OCI-M2 (cell line): ENCODE measurements around the gene NCLN.

Source experiments
- DNase-seq: peaks from one replicate; lab custom pipeline; 2025; ENCODE audit not compliant: unreplicated experiment; lab: John Stamatoyannopoulos, UW

The NCLN gene, protein sequence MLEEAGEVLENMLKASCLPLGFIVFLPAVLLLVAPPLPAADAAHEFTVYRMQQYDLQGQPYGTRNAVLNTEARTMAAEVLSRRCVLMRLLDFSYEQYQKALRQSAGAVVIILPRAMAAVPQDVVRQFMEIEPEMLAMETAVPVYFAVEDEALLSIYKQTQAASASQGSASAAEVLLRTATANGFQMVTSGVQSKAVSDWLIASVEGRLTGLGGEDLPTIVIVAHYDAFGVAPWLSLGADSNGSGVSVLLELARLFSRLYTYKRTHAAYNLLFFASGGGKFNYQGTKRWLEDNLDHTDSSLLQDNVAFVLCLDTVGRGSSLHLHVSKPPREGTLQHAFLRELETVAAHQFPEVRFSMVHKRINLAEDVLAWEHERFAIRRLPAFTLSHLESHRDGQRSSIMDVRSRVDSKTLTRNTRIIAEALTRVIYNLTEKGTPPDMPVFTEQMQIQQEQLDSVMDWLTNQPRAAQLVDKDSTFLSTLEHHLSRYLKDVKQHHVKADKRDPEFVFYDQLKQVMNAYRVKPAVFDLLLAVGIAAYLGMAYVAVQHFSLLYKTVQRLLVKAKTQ

DNA sequence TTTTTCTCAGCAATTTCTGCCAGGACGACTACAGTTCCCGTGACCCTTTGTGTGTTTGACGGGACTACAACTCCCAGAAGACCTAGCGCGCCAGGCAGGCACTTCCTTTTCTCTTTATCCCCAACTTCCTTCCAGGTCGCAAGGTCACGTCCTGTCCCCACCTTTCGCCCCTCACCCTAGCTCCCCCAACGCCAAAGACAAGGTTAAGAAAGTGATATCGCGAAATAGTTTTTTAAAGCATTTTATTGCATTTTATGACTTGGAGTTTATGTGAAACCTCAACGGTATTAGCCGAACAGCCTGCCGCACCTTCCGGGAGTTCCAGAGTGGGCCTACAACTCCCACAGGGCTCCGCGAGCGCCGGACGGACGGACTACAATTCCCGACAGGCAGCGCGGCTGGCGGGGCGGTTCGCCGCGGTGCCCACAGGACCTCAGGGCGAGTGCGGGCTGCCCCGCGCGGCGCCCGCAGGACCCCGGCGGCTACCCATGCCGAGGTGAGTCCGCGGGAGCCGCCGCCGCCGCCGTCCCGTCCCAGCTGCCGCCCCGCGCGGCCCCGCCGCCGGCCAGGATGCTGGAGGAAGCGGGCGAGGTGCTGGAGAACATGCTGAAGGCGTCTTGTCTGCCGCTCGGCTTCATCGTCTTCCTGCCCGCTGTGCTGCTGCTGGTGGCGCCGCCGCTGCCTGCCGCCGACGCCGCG lies at the start of gene NCLN:
Gene NCLN, plus strand, starts transcription at position 470 of the 699 bp plus-strand sequence. Its CDS starts 101 bp downstream, at position 571.
- DNase-seq: peak; percentile 52

DNA sequence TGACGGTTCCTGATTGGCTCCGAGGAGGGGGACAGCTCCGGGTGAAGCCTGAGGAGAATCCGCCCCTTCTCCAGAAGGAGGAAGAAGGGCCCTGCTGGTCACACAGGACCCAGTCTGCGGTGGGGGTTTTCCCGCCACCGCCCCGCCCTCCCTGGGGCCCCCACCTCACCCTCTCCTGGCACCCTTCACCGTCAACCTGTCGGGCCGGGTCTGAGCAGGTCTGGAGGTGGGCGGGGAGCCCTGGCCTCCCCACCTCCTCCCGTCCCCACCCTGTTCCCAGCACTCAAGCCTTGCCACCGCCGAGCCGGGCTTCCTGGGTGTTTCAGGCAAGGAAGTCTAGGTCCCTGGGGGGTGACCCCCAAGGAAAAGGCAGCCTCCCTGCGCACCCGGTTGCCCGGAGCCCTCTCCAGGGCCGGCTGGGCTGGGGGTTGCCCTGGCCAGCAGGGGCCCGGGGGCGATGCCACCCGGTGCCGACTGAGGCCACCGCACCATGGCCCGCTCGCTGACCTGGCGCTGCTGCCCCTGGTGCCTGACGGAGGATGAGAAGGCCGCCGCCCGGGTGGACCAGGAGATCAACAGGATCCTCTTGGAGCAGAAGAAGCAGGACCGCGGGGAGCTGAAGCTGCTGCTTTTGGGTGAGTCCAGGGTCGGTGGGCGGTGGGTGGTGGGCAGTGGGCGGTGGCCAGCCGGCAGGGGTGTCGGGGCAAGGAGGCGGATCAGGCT lies 49.6 kb upstream of the NCLN start, which contains the start of gene GNA15:
Gene GNA15, plus strand, starts transcription at position 73 of the 723 bp plus-strand sequence. Its CDS starts 418 bp downstream, at position 491.
- no peak for DNase-seq

DNA sequence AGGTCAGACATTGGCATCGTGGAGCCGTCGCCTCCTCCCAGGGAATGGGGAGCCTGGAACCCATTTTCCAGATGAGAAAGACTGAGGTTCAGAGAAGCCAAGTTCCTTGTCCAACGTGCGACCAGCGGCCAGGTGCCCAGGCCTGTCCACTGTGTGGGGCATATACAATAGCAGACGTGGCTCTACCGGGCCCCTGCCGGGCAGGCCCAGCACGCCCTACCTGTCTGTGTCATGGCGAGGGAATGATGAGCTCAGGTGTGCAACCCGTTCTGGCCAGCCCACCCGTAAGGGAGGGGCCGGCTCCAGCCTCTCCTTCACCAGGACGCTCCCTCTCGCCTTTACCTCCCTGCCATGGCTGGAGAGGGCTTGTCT lies 49.1 kb upstream of the NCLN start:
- no peak for DNase-seq

DNA sequence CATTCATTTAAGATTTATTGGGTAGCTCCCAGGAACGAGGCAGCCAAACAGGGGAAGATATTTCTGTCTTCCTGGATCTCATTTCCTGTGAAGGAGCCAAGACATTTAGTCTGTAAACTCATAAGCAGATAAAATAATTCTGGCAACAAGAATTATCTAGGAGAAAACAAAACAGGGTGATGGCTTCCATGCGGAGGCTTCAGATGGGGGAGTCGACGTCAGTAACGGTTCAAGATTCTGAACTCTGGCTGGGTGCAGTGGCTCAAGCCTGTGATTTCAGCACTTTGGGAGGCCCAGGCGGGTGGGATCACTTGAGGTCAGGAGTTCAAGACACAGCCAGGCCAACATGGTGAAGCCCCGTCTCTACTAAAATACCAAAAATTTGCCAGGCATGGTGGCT lies 48.6 kb upstream of the NCLN start:
- DNase-seq: no peak

DNA sequence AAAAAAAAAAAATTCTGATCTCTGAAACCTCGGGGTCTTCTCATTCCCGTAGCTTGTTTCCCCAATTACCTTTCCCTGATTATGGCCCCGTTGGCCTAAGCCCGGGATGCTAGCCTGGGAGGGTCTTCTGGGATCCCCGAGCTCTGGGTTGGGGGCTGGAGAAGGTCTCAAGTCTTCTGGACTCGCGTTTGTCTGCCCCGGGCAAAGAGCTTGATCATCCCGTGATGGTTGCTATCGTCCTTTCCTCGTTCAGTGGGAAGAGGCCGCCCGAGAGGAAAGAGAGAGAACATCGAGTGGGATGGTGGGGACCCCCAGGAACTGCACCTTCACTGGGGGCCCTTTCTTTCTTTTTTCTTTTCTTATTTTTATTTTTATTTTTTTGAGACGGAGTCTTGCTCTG lies 47.5 kb upstream of the NCLN start:
- DNase-seq: no peak

DNA sequence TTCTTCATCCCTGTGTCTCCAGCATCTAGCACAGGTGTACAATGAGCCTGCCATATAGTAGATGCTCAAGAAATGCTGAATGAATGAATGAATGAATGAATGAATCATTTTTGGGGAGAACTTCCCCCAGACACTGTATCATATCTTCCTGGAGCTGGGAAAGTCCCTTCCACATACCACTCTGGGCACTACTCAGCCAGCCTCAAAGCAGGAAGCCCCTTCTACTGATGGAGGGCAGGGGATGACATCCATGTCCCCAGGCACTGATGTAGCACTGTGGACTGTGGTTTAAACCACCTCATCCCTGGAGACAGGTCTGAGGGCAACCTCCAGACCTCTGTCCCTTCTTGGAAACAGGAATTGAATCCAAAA lies 45.1 kb upstream of the NCLN start:
- no peak for DNase-seq

DNA sequence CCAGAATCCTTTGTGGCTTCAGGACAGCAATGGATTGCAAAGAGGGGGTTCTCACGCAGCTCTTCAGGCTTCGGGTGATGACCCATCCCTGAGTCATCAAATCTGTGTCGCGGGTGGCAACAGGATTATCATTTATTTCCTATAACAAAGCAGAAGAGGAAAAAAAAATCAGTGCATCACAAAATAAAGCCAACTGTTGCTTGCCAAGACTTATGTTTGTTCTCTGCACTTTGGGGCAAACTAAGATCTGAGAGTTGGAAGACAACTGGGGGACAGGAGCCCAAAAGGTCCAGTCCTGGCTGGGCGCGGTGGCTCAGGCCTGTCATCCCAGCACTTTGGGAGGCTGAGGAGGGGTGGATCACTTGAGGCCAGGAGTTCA lies 43.4 kb upstream of the NCLN start:
- DNase-seq: no peak

DNA sequence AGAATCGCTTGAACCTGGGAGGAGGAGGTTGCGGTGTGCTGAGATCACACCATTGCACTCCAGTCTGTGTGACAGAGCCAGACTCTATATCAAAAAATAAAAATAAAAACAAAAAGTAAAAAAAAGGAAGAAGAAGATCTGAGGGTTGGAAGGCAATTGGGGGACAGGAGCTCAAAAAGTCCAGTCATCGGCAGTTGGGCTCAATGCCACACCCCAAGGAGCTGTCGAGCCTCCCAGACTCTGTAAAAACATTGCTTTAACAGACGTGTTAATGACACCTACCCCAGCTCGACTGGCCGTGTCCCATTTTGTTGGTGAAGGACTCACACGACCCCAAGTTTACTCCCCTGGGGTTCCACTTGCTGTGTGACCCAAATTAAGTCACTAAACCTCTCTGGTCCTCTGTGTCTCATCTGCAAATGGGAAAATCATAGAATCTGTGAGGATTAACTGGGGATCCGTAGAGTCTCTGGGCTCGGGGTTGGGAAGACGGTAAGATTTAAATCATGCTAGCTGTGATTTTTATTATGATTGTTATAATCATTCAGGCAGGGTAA lies 42.9 kb upstream of the NCLN start:
- no peak for DNase-seq

DNA sequence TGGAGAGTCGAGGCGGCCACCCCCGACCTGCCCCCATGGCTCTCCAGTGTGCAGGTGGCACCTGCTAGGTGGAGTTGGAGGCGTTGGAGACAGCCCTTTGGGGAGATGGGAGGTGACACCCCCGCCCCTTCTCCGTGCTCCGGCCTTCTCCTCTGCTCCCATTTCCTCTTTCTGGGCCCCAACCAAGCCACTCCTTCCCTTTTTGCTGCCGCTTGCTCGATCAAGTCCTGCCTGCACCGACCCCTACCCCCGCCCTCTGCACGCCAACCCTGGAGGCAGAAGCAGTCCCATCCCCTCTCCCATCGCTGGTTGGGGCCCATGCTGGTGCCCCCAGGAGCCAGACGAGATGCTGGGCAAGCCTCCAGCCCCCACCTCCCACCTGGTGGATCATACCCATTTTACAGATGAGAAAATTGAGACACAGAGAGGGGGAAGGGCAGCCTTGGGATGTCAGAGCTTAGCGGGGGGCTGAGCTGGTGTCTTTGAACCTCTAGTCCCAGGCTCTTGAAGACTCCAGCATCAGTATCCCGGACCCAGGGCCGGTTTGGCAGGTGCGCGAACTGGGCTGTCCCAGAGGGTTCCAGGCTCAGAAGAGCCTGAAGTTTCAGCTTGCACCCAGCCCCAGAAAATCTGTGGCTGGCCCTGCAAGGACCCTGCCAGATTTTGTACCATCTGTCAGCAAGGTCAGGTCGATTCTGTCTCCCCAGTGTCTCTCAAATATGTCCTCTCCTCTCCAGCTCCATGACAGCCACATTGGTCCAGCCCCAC lies 39.6 kb upstream of the NCLN start:
- no peak for DNase-seq

DNA sequence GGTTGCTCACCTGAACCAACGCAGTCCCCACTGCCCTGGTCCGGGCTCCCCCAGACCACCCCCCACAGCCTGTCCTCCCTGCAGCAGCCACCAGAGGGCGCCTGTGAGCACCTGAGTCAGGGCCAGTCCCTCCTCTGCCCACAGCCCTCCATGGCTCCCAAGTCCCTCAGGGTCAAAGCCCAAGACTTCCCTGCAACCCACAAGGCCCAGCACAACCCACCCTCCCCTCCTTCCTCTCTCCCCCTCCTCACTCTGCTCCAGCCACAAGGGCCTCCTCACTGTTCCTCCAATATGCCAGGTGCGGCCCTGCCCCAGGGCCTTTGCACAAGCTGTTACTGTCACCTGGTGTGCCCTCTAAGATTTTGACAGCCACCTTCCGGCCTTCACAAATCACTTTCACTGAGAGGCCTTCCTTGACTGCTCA lies 39.0 kb upstream of the NCLN start:
- DNase-seq: no peak

DNA sequence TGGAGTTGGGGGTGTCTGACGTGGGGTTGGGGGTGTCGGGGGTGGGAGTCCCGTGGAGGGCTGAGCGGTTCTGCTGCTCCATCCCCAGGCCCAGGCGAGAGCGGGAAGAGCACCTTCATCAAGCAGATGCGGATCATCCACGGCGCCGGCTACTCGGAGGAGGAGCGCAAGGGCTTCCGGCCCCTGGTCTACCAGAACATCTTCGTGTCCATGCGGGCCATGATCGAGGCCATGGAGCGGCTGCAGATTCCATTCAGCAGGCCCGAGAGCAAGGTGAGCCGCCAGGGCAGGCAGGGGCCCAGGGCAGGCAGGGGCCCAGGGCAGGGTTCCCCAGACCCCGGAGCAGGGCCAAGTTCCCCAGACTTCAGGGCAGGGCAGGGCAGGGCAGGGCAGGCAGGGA lies 37.2 kb upstream of the NCLN start:
- DNase-seq: no peak

DNA sequence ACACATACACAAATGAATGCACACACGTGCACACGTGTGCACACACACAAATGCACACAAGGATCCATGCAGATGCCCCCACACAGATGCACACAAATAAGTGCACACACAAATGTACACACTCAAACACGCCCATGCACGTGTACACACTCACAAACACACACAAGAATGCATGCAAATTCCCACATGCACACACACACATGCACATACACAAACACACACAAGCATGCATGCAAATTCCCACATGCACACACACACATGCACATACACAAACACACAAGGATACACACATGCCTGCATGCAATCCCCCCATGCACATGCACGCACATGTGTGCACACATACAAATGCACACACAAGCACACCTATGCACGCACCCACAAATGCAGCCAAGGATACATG lies 36.6 kb upstream of the NCLN start:
- no peak for DNase-seq

DNA sequence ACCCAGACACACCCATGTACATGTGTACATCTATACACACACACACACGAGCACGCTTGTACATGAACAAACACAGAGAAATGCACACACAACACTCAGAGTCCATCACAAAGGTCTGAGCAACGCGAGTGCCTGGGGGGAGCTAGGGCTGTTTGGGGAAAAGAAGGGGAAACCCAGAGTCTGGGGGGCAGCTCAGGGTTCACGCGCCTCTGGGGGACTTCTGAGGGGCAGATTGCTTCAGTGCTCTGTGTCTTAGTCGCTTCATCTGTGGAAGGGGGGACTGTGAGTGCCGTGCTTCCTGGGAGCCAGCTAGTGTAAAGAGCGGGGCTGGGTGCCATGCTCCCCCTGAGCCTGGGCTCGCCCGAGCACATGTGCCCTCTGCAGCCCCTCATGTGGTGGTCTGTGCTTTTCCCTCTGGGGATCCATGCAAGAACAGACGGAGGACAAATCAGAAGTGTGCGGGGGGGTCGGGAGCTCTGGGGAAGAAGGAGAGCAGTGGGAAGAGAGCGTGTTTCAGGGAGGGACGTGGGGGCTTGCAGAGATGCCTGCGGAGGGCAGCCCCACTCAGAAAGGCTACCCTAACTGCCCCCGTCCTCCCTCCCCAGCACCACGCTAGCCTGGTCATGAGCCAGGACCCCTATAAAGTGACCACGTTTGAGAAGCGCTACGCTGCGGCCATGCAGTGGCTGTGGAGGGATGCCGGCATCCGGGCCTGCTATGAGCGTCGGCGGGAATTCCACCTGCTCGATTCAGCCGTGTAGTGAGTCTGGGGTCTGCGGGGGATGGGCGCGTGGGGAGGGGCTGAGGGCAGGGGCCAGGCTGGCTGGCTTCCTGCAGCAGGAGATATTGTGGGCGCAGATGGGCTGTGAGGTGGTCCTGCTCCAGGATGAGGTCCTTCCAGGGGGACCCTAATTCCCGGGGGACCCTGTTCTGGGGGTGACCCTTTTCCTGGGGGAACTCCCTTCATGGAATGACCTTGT lies 35.9 kb upstream of the NCLN start:
- DNase-seq: no peak

DNA sequence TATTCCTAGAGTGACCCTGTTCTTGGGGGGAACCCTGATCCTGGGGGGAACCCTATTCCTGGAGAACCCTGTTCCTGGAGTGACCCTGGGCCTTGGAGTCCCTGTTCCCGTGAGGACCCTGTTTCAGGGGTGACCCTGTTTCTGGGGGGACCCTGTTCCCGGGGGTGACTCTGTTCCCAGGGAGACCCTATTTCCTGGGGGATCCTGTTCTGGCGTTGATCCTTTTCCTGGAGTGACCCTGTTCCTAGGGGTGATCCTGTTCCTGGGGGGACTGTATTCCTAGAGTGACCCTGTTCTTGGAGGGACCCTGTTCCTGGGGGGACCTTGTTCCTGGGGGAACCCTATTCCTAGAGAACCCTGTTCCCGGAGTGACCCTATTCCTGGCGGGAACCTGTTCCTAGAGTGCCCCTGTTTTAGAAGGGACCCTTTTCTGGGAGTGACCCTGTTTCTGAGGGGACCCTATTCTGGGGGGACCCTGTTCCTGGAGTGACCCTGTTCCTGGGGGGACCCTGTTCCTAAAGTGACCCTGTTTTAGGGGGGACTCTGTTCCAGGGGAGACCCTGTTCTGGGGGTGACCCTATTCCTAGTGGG lies 34.9 kb upstream of the NCLN start:
- no peak for DNase-seq

DNA sequence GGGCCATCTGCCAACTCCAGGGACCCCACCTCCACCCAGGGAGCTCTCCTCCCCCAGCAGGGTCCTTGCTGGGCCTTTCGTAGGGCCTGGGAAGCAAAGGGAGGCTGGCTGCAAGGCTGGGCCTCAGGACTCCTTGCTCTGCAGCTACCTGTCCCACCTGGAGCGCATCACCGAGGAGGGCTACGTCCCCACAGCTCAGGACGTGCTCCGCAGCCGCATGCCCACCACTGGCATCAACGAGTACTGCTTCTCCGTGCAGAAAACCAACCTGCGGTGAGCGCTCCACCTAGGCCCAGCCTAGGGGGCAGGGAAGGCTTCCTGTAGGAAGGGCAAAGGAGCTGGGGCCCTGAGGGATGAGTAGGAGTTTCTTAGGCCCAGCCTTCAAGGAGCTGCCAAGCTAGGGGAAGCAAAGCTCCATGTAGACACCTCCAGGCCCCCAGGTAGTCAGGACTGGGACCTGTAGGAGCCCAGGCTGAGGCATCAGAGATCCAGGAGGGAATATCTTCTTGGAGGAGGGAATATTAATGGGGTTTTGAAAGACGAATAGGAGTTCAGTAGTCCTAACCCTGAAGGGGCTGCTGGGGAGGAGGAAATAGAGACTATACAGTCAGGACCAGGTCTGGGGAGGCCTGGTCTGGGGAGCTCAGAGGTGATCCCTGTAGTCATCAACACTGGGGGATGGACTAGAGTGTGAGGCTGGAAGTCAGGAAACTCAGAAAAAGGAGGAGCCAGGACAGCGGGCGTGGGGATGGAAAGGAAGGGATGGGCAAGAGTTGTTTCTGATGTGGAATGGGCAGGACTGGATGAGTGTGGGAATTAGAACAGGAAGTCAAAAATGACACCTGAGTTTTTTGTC lies 33.9 kb upstream of the NCLN start:
- DNase-seq: no peak

DNA sequence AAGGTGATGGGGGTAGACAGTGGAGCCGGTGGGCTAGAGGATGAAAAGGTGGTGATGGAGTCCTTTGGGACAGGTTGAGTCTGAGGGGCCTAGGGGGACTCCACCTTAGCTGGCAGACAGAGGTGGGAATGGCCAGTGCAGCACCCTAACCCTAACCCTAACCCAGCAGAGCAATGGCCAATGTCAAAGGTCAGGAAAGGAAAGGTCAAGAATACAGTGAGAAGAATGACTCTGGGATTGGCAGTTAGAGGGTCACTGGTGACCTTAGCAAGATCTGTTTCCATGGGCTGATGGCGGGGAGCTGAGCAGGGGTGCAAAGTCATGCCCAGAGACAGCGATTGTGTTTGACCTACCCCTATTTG lies 33.3 kb upstream of the NCLN start:
- DNase-seq: no peak

DNA sequence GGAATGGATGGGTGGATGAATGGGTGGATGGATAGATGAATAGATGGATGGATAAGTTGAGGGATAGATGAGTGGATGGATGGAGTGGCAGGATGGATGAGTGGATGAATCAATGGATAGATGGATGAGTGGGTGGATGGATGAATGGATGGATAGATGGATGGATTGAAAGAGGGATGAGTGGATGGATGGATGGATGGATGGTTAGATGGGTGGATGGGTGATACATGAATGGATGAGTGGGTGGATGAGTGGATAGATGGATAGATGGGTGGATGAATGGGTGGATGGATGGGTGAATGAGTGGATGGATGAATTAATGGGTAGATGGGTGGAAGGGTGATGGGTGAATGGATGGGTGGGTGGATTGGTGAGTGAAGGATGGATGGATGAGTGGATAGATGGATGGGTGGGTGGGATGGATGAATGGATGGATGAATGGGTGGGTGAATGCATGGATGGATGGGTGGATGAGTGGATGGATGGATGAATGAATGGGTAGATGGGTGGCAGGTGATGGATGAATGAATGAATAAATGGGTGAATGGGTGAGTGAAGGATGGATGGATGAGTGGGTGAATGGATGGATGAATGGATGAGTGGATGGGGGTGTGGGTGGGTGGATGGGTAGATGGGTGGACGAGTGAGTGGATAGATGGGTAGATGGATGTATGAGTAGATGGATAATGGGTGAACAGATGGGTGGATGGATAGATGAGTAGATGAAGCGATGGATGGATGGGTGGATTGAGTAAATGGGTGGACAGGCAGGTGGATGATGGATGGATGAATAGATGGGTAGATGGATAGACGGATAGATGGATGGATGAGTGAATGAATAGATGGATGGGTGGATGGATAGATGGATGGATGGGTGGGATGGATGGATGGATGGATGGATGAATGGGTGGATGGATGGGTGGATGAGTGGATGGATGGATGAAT lies 32.2 kb upstream of the NCLN start:
- DNase-seq: no peak
